HepG2 (cell line): ENCODE results near the gene BCL2L1. TPM values are rescaled to one million over a fixed set of nuclear protein-coding genes. Genes with fewer than 3 reads are reported as not detected.

ENCODE experiments used
- ASH2L ChIP-seq: fragments of 300-600, 200-600 bp; sonication (generic); IDR thresholded peaks from 2 replicates; pipeline ENCODE4 v1.7.0; 2017; ENCODE audit warnings: low read depth, mild to moderate bottlenecking, moderate library complexity, mixed read lengths, low read length; ENCODE audit not compliant: insufficient read length
- DPF2 ChIP-seq: sonication (generic); formaldehyde crosslinking; IDR thresholded peaks from 2 replicates; pipeline ENCODE4 v1.4.0; 2020; ENCODE audit warnings: mild to moderate bottlenecking, low read depth, missing genetic modification reagents, borderline replicate concordance
- ELK4 ChIP-seq: sonication (generic); formaldehyde crosslinking; IDR thresholded peaks from 2 replicates; pipeline ENCODE4 v1.9.0; 2021; ENCODE audit warnings: missing genetic modification reagents, borderline replicate concordance
- FOXA1 ChIP-seq, 2 experiments: fragments of 450-650 bp in 1 of 2; sonication (generic) in 1 of 2; formaldehyde crosslinking in 1 of 2; IDR thresholded peaks; 2 replicates each; pipeline versions ENCODE4 v1.4.0 to v1.6.1; 2016 to 2020; ENCODE audit warnings: missing genetic modification reagents in 1 of 2
- FOXP1 ChIP-seq, 2 experiments: fragments of 450-650 bp in 1 of 2; IDR thresholded peaks; 2 replicates each; pipeline ENCODE4 v1.6.1; 2017 to 2018; ENCODE audit warnings: antibody characterized with exemption in 1 of 2
- GLI4 ChIP-seq: sonication (generic); formaldehyde crosslinking; IDR thresholded peaks from 2 replicates; pipeline ENCODE4 v1.5.1; 2020; ENCODE audit warnings: missing genetic modification reagents, mild to moderate bottlenecking, moderate library complexity, borderline replicate concordance
- HMGA1 ChIP-seq: sonication (generic); formaldehyde crosslinking; conservative IDR thresholded peaks from 2 replicates; pipeline ENCODE4 v1.4.0; 2020; ENCODE audit warnings: missing genetic modification reagents
- HNF4G ChIP-seq, 2 experiments: sonication (generic) in 1 of 2; formaldehyde crosslinking in 1 of 2; IDR thresholded peaks; 2 replicates each; pipeline versions ENCODE4 v1.4.0 to v1.6.1; 2011 to 2020; ENCODE audit warnings: borderline replicate concordance in 2 of 2, low read depth in 2 of 2, mild to moderate bottlenecking in 2 of 2, low read length in 1 of 2, missing genetic modification reagents in 1 of 2, moderate library complexity in 1 of 2
- HNRNPLL ChIP-seq: fragments of 200-400 bp; formaldehyde crosslinking; IDR thresholded peaks from 2 replicates; pipeline ENCODE4 v1.6.1; 2017; ENCODE audit warnings: mild to moderate bottlenecking, low read depth, low read length; ENCODE audit not compliant: poor library complexity, severe bottlenecking
- KLF13 ChIP-seq: sonication (generic); formaldehyde crosslinking; IDR thresholded peaks from 2 replicates; pipeline ENCODE4 v1.4.0; 2020; ENCODE audit warnings: mild to moderate bottlenecking, missing genetic modification reagents
- LRRFIP1 ChIP-seq: sonication (generic); formaldehyde crosslinking; conservative IDR thresholded peaks from 2 replicates; pipeline ENCODE4 v1.4.0; 2020; ENCODE audit warnings: missing genetic modification reagents
- MLX ChIP-seq: IDR thresholded peaks from 2 replicates; pipeline ENCODE4 v1.6.1; 2016
- MTA3 ChIP-seq: sonication (generic); formaldehyde crosslinking; IDR thresholded peaks from 2 replicates; pipeline ENCODE4 v1.4.0; 2020; ENCODE audit warnings: missing genetic modification reagents
- MXD1 ChIP-seq: sonication (generic); formaldehyde crosslinking; IDR thresholded peaks from 2 replicates; pipeline ENCODE4 v1.4.0; 2020; ENCODE audit warnings: mild to moderate bottlenecking, missing genetic modification reagents
- RXRA ChIP-seq: sonication (generic); formaldehyde crosslinking; IDR thresholded peaks from 2 replicates; pipeline ENCODE4 v1.5.1; 2020; ENCODE audit warnings: missing genetic modification reagents
- ZBTB14 ChIP-seq: sonication (generic); formaldehyde crosslinking; IDR thresholded peaks from 2 replicates; pipeline ENCODE4 v1.4.0; 2020; ENCODE audit warnings: missing genetic modification reagents
- ZFP36L2 ChIP-seq: sonication (generic); formaldehyde crosslinking; IDR thresholded peaks from 2 replicates; pipeline ENCODE4 v1.4.0; 2020; ENCODE audit warnings: missing genetic modification reagents
- ZNF30 ChIP-seq: sonication (generic); formaldehyde crosslinking; IDR thresholded peaks from 2 replicates; pipeline ENCODE4 v1.5.0; 2020; ENCODE audit warnings: mild to moderate bottlenecking, missing genetic modification reagents
- ZNF331 ChIP-seq: sonication (generic); formaldehyde crosslinking; IDR thresholded peaks from 2 replicates; pipeline ENCODE4 v1.4.0; 2020; ENCODE audit warnings: missing genetic modification reagents
- ZNF616 ChIP-seq: sonication (generic); formaldehyde crosslinking; IDR thresholded peaks from 2 replicates; pipeline ENCODE4 v1.5.0; 2020; ENCODE audit warnings: low read depth, mild to moderate bottlenecking, missing genetic modification reagents
- ZSCAN9 ChIP-seq: IDR thresholded peaks from 2 replicates; pipeline ENCODE4 v1.6.1; 2016; ENCODE audit warnings: borderline replicate concordance
- polyA plus RNA-seq, 8 experiments: library from polyadenylated mRNA; depleted of rRNA in 3 of 8; stranded (reverse) in 7 of 8; unstranded in 1 of 8; fragments of >200 nt; fragmentation: Illumina TruSeq in 4 of 8; extraction: Trizol in 4 of 8; gene quantifications; 2 replicates each; pipeline versions ENCODE4 v1.2.1 to v1.2.3, GENCODE V29; 2011 to 2016; ENCODE audit warnings: low read depth in 4 of 8, missing spikeins in 1 of 8, mixed read lengths in 1 of 8; ENCODE audit not compliant: insufficient read depth in 1 of 8
- total RNA-seq, 5 experiments: library from RNA; depleted of rRNA; stranded (reverse); fragments of >200 nt; fragmentation: Illumina TruSeq; extraction: Trizol; gene quantifications; 2 replicates each; pipeline ENCODE4 v1.2.3, GENCODE V29; 2016; ENCODE audit warnings: low read depth in 1 of 5

BCL2L1 gene
- total and polyA plus RNA-seq, 2 of the 13 experiments (the other 11 are each of a cell fraction or from before 2014, with no cell fraction given), result 164 to 258 TPM

GRCh38 chr20:31695849-31696804 lies 26.5 kb downstream of the BCL2L1 start (continued):
- peak; percentile 94 for TF ChIP-seq MLX
- TF ChIP-seq HNRNPLL, result no peak
- TF ChIP-seq ELK4 (CRISPR knock-in tag), result no peak
- no peak for TF ChIP-seq ZNF616 (CRISPR knock-in tag)
- TF ChIP-seq ZFP36L2 (CRISPR knock-in tag), result 0 out of 2 replicates have a peak, but pooled peaks have one; percentile 33
- TF ChIP-seq HMGA1 (CRISPR knock-in tag), result no peak
- 0 out of 2 replicates have a peak, but pooled peaks have one; percentile 32 for TF ChIP-seq LRRFIP1
- no peak for TF ChIP-seq FOXA1 (IDR thresholded peaks at IDR 0.05)
- peak; percentile 95 for TF ChIP-seq FOXA1 (CRISPR knock-in tag; IDR thresholded peaks at IDR 0.05)
- TF ChIP-seq ZNF331 (CRISPR knock-in tag), result peak; percentile 99
- TF ChIP-seq FOXP1 (IDR thresholded peaks at IDR 0.05), result peak; percentile 71
- peak; percentile 97 for TF ChIP-seq FOXP1 (CRISPR knock-in tag; IDR thresholded peaks at IDR 0.05)
- no peak for TF ChIP-seq GLI4 (CRISPR knock-in tag)
- peak; percentile 99 for TF ChIP-seq HNF4G (IDR thresholded peaks at IDR 0.05; ENCODE audit: borderline replicate concordance, low read depth, low read length)
- TF ChIP-seq HNF4G (CRISPR knock-in tag; IDR thresholded peaks at IDR 0.05; ENCODE audit: borderline replicate concordance, low read depth), result peak; percentile 100
- TF ChIP-seq MXD1 (CRISPR knock-in tag), result no peak
- no peak for TF ChIP-seq ZBTB14 (CRISPR knock-in tag)
- peak; percentile 100 for TF ChIP-seq ZSCAN9
- TF ChIP-seq KLF13 (CRISPR knock-in tag), result no peak
- TF ChIP-seq ASH2L, result peak; percentile 82
- peak; percentile 100 for TF ChIP-seq RXRA (CRISPR knock-in tag)
- no peak for TF ChIP-seq MTA3 (CRISPR knock-in tag)
- TF ChIP-seq DPF2 (CRISPR knock-in tag), result peak; percentile 99
- TF ChIP-seq ZNF30 (CRISPR knock-in tag), result no peak
